NCI-H1436 treated with DMSO at 0.1 percent for 48 hours (cell line): Measurements from ENCODE around the gene KPTN.

ENCODE experiments used
- DNase-seq: peaks from one replicate; lab custom pipeline; 2025; lab: John Stamatoyannopoulos, UW

KPTN gene

DNA sequence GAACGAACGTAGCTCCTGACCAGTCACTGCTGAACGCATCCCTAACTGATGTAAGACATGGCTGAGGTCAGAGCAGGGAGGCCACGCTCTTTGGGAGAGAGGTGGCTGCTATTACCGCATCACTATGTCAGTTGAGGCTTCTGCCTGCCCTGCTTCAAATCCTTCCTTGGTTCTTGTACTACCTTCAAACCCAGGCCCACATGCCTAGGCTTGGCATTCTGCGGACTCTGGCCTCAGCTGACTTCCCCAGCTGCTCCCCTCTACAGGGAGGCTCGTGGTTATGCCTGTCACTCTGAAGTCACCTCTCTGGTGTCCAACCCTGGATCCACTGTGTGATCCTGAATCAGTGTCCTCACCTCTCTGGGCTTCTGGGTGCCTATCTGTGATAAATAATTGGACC, 49.9 kb downstream of the KPTN start:
- no peak for DNase-seq

DNA sequence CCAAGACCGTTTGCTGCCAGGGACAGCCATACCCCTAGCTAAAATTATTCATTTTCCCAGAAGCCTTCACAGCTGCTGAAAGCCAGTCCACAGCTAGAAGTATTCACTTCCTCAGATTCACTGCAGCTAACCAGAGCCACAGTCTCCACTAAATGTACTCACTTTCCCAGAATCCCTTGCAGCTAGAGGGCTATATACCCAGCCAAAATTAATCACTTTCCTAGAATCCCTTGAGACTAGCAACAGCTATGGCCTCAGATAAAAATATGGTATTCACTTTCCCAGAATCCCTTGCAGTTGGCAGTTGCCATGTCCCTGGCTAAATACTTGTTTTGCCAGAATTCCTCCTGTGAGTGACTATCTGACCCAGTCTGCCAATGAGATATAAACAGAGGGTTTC, 50.9 kb downstream of the KPTN start:
- DNase-seq = no peak

DNA sequence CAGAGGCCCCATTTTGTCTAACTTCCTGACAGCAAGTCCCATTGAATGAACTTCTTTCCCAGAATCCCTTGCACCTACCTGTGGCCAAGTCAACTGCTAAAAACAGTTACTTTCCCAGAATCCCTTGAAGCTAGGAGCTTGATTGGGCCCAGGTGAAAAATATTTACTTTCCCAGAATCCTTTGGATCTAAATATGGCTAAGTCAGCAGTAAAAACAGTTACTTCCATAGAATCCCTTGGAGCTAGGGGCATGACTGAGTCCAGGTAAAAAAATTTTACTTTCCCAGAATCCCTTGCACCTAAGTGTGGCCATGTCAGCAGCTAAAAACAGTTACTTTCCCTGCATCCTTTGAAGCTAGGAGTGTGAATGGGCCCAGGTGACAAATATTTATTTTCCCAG, 51.5 kb downstream of the KPTN start:
- no peak for DNase-seq

DNA sequence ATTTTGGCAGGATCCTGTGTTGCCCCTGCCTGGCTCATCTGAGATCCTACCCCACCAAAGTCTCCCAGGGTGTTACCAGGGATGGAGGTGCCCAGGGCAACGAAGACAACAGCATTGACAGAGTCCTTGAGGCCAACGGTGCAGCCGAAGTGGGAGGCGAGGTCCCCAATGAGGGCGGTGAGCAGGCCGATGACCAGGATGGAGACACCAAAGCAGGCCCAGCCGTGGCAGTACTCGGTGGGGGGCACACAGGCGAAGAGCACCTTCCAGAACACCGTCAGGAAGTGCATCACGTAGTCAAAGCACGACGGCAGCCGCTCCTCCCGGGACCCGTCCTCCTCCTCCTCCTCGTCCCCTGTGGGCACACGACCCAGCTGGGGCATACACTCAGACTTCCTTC, 51.9 kb downstream of the KPTN start:
- no peak for DNase-seq

DNA sequence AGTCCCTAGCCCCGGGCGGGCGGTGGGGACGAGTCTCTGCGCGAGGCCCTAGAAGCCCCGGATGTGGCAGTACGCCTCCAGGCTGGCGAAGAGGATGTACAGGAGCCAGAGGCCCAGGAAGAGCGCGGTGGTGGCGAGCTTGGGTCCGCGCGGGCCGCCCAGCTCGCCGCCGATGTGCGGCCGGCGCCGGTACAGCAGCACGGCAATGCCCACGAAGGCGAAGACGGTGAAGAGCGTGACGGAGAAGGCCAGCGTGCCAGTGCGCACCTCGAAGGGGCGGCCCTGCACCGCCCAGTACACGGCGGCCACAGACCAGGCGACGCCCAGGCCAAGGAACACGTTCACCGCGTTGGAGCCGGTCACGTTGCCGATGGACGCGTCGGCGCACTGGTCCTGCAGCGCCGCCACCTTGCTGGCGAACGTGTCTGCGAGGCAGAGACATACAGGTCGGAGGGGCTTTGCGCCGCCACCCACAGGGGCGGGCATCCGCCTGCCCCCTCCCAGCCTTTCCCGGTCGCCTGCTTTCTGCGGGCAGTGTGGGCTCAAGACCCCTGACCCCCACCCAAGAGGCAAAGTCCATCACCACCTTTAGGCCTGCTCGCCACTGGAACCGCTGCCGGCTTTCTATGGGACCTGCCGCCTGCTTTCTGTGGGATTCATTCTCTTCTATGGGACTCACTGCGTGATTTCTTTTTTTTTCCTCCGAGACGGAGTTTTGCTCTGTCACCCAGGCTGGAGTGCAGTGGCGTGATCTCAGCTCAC, 53.8 kb downstream of the KPTN start:
- DNase-seq = no peak

DNA sequence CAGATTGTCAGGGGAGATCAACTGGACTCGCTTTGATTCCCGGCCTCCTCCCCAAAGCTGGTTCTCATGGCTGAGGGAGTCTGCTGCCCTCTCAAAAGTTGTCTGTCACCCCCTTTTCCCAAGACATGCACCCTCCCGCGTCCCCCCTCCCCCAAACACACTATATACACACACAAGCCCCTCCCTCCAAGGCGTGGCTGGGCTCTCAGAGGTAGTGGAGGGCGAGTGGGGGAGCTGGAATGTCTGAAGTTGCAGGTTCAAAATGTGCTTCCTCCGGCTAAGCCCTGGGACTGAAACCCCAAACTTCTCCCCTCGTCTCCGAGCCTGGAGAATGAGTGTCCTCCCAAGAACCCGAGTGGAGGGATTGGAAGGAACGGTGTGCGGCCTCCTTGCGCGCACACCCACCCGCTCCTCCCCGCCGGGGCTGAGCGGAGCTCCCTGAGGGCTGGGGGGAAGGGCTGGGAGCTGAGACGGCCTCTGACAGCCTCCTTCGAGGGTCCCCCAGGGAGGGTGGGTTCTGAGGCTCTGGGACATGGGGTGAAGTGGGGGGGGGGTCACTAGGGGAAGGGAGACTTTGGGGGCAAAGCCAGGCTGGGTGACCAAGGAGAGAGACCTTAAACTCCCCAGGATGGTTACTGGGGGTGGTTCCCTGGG, 54.8 kb downstream of the KPTN start:
- DNase-seq = no peak

DNA sequence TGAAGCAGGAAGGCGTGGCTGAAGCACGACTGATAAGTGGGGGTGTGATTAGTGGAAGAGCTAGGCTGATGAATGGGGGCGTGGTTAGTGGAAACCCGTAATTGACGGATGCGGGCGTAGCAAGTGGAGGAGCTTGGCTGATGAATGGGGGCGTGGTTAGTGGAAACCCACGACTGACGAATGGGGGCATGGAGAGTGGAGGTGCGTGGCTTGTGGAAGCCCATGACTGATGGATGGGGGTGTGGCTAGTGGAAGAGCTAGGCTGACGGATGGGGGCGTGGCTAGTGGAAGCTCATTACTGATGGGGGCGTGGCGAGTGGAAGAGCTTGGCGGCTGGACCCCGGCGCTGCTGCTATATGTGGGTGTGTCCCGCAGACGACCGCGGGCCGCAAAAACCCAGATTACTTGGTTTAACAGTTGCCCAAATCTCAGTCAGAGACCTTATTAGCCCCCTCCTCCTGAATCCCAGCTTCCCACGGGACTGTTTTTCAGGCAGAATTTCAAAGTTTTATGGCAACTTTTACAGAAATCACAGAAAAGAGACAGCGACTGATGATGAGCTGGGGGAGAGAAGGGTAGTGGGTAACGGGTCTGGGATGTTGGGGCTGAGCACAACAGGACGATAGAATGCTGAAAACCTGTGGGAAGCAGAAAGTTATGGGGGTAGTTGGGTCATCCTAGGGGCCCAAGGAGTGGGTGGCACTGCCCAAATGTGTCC, 55.7 kb downstream of the KPTN start:
- peak; percentile 99 for DNase-seq

DNA sequence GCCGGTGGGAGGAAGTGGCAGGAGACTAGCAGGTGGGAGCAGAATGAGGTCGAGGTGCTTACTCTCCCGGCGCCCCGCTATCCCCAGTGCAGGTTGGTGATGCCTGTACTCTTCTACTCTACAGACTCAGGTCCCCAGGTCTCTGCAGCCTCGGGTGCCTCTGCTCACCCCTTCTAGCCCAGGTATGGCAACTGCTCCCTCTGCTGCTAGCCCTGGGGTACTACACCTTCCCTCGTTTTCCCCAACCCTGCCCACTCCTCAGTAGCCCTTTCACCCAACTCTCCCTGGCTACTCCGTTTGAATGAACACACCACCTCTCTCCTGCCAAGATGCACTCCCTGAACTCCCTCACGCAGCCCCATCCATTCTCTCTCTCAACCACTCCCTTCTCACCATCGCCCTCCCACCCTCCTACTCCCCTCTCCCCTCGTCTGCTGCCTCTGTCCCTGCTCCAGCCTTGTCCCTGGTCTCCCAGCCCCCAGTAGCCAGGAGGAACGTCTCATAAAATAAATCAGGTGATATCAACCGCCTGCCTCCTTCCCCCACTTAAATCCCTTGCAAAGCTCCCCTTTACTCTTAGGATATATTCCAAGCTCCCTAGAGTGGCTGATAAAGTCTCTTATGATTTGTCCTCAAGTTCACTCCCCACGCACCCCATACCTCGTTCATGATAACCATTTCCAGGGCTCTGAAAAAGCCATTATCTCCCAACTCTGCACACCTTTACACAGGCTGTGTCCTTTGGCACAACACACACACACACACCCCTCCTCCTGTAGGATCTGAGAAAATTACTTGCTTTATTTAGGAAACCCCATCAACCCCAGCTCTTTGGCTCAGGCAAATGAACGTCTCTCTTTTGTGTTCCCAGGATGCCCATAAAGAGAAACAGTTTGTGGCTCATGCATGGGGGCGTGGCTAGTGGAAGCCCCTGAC, 56.5 kb downstream of the KPTN start:
- DNase-seq = peak; percentile 52
